HPDE6-E6E7 (cell line): Measurements from ENCODE around the gene GUCA2A.
"Not testable (repeated sequence)": the region's sequence is repeated elsewhere in the genome, so short reads cannot be mapped to it uniquely, and the experiment has no call there.

Experiments
- DNase-seq: peaks from one replicate; pipeline ENCODE4 v3.0.0; 2011; ENCODE audit warnings: missing footprints; ENCODE audit errors: extremely low spot score

GUCA2A gene

GRCh38 chr1:42164551-42165420, at the start of gene GUCA2A:
Gene GUCA2A (minus strand): TSS chr1:42164745. CDS start chr1:42164712, 33 bp downstream.
- DNase-seq, result no peak

- DNase-seq, result no peak
Observed at GRCh38 chr1:42211224-42211623, 46.7 kb upstream of the GUCA2A start.

GRCh38 chr1:42210421-42211133, 46.0 kb upstream of the GUCA2A start:
- DNase-seq, result no peak

GRCh38 chr1:42209526-42210251, 45.1 kb upstream of the GUCA2A start:
- no peak for DNase-seq

GRCh38 chr1:42206930-42207329, 42.4 kb upstream of the GUCA2A start:
- not testable (repeated sequence) for DNase-seq

- DNase-seq, result peak; percentile 36
Observed at GRCh38 chr1:42206164-42206563, 41.6 kb upstream of the GUCA2A start.

- no peak for DNase-seq
Observed at GRCh38 chr1:42201986-42202385, 37.4 kb upstream of the GUCA2A start.

- DNase-seq, result no peak
Observed at GRCh38 chr1:42198251-42198650, 33.7 kb upstream of the GUCA2A start.

GRCh38 chr1:42195841-42196240, 31.3 kb upstream of the GUCA2A start:
- no peak for DNase-seq

GRCh38 chr1:42192106-42192505, 27.6 kb upstream of the GUCA2A start:
- DNase-seq, result no peak

GRCh38 chr1:42191319-42191718, 26.8 kb upstream of the GUCA2A start:
- no peak for DNase-seq

GRCh38 chr1:42189931-42190853, 25.6 kb upstream of the GUCA2A start:
- no peak for DNase-seq

GRCh38 chr1:42186152-42186551, 21.6 kb upstream of the GUCA2A start:
- no peak for DNase-seq

- DNase-seq, result no peak
Observed at GRCh38 chr1:42184616-42185015, 20.1 kb upstream of the GUCA2A start.

GRCh38 chr1:42183957-42184268, 19.4 kb upstream of the GUCA2A start:
- no peak for DNase-seq

- DNase-seq, result no peak
Observed at GRCh38 chr1:42183210-42183956, 18.8 kb upstream of the GUCA2A start.

- no peak for DNase-seq
Observed at GRCh38 chr1:42181687-42182086, 17.1 kb upstream of the GUCA2A start.

GRCh38 chr1:42179900-42180329, 15.4 kb upstream of the GUCA2A start:
- no peak for DNase-seq

- DNase-seq, result no peak
Observed at GRCh38 chr1:42179275-42179674, 14.7 kb upstream of the GUCA2A start.

GRCh38 chr1:42178249-42178648, 13.7 kb upstream of the GUCA2A start:
- DNase-seq, result no peak

- DNase-seq, result no peak
Observed at GRCh38 chr1:42177541-42177981, 13.0 kb upstream of the GUCA2A start.
